Measurements from ENCODE around the gene TAPT1.

DNA sequence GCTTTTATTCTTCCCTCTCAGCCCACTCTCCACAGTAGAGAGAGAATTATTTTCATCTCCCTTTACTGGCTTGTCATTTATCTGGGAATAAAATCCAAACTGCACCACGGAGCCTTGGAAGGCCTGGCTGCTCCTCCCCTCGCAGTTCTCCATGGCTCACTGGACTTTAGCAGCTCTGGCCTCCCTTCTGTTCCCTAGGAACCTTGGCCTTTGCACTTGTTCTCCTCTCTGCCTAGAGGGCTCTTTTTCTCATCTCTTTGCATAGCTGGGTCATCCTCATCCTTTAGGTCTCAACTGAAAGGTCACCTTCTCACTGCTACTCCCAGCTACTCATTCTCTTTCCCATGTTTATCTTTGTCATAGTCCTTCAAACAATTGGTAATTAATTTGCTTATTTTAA, 31.3 kb upstream of the TAPT1 start:
- TF ChIP-seq POLR2A (IDR thresholded peaks at IDR 0.05), result no peak
- no peak for TF ChIP-seq CTCF (IDR thresholded peaks at IDR 0.05)
- no peak for TF ChIP-seq POLR2AphosphoS5 (IDR thresholded peaks at IDR 0.05)
- no peak for TF ChIP-seq EP300 (IDR thresholded peaks at IDR 0.05)

Data from sigmoid colon (tissue), 4 donors.